Activated CD4-positive, alpha-beta T cell treated with anti-CD3 and anti-CD28 coated beads for 4 hours (primary cell): ENCODE results near the gene ULK4.

Experiments
- DNase-seq, 2 donors: peaks; one replicate each; pipeline ENCODE4 v3.0.0-alpha.2; 2020

Gene ULK4

DNA sequence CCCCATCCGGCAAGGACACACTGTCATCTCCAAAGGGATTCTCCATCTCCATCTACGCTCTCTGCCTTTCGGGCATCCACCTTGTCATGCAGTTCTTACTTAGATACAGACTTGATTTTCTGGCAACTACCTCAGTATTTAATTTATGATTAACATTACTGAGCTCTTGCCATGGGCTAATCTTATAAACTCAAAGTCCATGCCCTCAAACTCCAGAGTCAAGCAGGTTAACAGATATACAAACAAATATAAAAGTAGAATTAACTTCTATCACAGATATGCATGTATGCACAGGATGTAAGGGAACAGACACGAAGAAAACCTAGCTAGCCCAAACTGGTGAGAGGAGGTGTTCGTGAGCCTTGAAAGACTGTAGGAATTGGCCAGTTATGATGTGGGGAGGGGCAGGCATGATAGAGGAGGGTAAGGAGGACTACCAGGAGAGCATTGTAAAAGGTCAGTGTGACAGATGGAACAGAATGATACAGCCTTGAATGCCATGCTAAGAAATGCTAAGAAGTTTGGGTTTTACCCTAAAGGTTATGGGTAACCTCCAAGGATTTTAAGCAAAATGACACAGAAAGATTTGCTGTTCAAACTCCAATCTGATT lies 334.3 kb downstream of the ULK4 start:
- no peak for DNase-seq

DNA sequence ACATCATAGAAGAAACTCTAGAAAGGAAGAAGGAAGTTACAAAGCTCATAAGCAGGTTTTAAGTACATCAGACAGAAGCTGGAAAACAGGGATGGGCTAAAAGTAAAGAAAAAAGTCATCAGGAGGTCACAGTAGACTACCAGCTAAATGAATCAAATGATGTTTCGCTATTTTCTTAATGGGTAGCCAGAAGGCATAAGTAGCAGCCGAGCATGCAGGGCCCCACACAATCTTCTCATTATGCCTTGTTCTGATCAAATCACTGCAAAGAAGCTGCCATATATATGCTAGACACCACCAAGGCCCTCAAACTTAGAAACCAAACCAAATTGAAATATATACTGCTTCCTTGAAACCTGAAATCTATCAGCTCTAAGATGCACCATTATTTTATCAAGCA lies 349.1 kb downstream of the ULK4 start:
- DNase-seq = no peak

- no peak for DNase-seq
Measured at GRCh38 chr3:41611008-41611407, 350.9 kb downstream of the ULK4 start.

DNA sequence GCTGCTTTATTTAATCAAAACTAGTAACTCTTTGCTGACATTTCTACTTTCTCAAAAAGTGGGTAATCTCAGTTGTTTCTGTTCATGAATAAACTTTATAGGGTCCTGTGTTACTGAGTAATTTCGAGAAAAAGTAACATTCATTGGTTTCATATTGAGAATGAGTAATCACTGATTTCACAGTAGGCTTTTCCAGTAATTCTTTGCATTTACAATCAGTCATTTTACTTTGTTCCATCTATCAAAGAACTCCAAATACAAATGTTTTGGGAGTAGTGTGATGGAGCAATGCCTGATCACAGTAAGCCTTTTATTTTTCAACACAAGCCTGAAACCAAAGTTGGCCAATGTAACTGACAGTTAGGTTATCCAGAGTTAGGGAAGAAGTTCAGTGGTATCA lies 353.6 kb downstream of the ULK4 start:
- no peak for DNase-seq

- no peak for DNase-seq
Measured at GRCh38 chr3:41603807-41604206, 358.1 kb downstream of the ULK4 start.

DNA sequence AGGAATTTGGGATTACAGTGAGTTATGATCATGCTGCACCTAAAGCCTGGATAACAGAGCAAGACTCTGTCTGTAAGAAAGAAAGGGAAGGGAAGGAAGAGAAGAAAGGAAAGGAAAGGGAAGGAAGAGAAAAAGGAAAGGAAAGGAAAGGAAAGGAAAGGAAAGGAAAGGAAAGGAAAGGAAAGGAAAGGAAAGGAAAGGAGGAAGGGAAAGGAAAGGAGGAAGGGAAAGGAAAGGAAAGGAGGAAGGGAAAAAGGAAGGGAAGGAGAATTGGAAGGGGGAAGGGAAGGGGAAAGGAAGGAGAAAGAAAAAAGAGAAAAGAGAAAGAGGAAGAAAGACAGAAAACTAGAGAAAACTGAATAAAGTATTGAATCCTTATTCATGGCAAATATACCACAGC lies 359.8 kb downstream of the ULK4 start:
- DNase-seq = no peak

DNA sequence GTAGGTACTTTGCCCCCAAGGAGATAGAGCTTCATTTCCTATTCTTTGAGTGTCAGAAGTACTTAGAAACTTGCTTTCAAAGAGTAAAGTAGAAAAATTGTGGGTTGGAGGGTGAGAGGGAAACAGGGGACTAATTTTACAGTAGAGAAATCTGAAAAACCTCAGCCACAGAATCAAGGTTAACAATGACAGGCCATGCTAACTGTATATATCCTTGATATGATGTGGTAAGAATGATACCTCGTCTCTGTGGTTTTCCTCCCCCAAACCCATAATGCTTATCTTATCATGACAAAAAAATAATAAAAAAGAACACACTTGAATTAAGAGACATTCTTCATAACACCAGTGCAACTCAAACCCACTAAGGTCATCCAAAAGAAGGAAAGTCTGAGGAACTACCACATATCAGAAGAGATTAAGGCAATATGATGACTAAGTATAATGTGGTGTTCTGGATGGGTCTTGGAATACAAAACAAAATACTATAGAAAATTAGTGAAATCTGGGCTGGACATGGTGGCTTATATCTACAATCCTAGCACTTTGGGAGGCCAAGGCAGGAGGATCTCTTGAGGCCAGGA lies 360.4 kb downstream of the ULK4 start:
- DNase-seq = no peak

- no peak for DNase-seq
Measured at GRCh38 chr3:41600616-41601015, 361.3 kb downstream of the ULK4 start.

DNA sequence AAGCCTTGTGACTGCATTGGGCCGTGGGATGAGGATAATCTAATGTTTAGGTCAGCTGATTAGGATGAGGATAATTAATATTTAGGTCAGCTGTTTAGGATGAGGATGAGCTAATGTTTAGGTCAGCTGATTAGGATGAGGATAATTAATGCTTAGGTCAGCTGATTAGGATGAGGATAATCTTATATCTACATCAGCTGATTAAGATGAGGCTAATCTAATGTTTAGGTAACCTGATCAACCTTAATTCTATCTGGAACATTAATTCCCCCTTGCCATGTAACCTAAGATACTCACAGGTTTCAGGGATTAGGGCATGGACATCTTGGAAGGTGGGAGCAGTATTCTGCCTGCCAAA lies 362.8 kb downstream of the ULK4 start:
- no peak for DNase-seq

DNA sequence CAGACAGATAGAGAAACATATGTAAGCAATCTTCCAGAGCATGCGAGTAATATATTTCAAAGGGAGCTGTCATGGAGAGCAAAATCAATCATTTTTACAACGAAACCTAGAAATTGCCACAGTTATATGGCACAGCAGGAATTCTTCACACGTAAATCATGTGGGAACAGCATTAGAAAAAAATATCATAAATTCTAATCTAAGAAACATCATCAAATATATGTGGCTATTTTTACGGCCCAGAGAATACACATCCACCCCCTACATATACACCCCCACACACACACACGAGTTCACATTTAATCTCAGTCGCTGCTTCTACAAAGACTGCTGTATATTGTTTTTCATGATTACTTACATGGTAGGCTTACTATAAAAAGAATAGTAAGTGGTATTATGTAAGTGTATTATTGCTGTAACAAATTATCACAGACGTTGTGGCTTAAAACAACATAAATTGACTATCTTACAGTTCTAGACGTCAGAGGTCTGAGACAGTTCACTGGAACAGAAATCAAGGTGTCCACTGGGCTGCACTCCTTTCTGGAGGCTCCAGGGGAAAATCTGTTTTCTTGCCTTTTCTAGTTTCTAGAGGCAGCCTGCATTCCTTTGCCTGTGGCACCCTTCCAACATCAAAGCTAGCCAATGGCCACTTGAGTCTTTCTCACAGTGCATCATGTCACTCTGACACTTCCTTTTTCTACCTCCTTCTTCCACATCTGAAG lies 363.3 kb downstream of the ULK4 start:
- DNase-seq = no peak

GRCh38 chr3:41593774-41594173 lies 368.1 kb downstream of the ULK4 start:
- no peak for DNase-seq

GRCh38 chr3:41592753-41593510 lies 369.0 kb downstream of the ULK4 start:
- no peak for DNase-seq

DNA sequence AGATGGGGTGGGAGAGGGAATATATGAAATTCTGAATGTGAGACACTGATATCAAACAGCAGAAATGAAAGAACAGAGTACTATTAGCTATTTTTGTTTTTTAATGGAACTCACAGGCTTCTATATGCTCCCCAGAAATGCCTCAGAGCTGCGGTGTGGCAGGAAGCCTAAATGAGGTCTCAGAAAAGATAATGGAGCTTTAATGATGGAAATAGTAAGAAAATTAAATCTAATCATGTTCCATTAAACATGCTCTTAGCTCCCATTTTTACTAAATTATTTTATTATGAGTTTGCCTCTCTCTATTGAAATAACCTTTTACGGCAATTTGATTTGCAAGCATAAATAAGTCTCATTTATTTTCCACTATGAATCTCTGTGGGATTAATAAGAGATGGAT lies 378.9 kb downstream of the ULK4 start:
- no peak for DNase-seq

GRCh38 chr3:41581700-41582099 lies 380.2 kb downstream of the ULK4 start:
- DNase-seq = no peak

- no peak for DNase-seq
Measured at GRCh38 chr3:41580274-41580959, 381.5 kb downstream of the ULK4 start.

DNA sequence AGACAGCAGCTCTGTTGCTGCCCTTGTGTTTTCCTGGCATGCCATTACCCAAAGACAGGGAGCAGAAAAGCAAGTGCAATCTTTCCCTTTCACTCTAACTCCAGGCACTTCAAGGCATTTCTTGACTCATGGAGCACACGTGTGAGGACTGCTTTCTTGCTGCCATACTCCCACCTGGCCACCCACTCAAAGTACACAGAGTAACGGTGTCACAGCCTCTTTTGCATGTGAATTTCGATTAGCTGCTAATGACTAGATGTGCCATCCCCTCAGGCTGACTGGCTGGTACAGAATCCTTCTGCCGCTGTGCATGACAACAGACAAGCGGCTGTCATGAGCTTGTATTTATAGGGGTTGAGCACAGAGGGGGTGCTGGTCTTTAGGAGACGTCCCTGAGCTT lies 382.0 kb downstream of the ULK4 start:
- no peak for DNase-seq

DNA sequence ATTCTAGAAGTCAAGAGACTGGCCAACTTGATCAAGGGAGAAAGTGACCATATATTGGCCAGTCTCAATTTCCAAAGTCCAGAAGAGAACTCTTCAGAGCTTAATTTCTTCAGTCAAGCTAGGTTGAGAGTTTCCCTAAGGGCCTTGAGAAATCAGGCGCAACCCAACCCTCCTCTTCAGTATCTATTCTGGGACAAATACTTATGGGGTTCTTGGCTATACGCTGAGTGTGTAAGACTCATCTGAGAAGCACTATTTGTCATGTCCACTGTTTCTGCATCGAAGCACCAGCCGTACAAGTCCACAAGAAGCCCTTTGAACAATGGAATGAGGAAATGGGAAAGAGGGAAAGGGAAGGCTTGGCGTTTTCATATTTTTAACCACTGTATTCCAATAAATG lies 383.1 kb downstream of the ULK4 start:
- no peak for DNase-seq

DNA sequence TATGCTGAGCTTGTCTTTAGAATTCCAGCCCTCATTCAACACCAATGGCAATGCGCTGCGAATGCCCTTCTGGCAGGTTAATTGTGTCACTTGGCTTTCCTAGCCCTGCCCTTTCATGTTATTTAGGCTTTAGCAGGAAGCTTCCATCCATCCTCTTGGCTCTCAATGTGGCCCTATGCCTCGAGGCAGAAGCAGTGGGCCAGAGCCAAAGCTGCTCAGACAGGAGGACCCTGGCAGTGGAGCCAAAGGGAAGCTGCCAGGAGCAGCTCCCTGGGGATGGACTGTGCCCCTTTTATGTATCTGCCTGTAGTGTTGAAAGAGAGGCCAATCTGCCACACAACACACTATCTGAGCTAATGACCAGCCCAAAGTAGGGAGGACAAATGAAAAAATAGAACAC lies 386.2 kb downstream of the ULK4 start:
- no peak for DNase-seq

GRCh38 chr3:41574900-41575299 lies 387.0 kb downstream of the ULK4 start:
- DNase-seq = no peak

GRCh38 chr3:41573591-41573990 lies 388.3 kb downstream of the ULK4 start:
- DNase-seq = no peak

DNA sequence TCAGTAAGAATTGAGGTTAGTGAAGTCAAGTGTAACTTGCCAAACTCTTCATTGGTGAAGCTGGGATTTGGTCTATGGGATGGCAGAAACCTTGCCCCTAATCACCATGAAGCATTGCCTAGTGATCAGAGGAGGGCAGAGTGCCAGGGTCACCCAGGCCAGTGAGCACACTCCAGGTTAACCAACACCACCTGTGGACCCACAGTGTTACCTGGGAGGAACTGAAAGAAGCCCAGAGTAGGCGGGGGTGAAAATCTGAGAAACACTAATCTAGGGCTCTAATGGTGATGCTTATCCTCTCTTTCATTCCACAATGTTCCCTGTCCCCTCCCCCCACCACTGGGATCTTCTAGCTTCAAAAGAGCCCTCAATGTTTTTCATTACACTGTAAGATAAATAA lies 389.8 kb downstream of the ULK4 start:
- DNase-seq = no peak

DNA sequence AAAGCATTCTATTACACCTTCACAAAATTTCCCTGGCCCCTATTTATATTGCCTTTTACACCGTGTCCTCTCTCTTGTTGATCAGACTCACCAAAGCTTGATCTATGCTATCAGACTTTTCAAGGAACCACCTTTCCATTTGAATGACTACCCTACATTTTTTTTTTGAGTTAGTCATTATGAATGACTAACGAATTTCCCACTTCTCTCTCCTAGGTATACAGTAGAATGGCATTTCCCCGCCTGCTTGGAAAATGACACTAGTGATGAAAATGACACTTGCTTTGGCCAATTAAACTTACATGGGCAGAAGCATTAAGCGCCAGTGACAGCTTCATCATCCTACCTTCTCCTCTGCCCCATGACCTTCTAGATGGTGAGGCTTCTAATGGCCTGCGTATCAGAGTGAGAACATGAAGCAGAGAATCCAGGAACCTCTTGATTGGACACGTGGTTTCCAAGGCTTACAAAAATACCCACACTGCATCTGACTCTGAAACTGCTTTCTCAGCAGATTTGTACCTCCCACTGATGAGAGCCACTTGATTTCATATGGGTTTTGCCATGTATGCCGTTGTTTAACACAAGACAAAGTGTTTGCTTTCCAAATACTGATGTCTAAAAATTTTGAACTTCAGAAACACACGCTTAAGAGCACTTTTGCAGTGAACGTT lies 392.1 kb downstream of the ULK4 start:
- DNase-seq = no peak
